Stimulated activated CD8-positive, alpha-beta memory T cell treated with anti-CD3 and anti-CD28 coated beads, Interleukin-7, amount 100 ng/mL, for 1 hour (primary cell): ENCODE data around the gene NXPH3.

Experiments
- DNase-seq, 2 donors: peaks; one replicate each; pipeline ENCODE4 v3.0.0-alpha.2; 2020; ENCODE audit warnings: low read depth in 2 of 2

The NXPH3 gene

GRCh38 chr17:49576088-49576916, 631 bp downstream of the NXPH3 start:
- no peak for DNase-seq

- DNase-seq, result no peak
These were observed 1.4 kb downstream of the NXPH3 start for GRCh38 chr17:49576917-49577649.

DNA sequence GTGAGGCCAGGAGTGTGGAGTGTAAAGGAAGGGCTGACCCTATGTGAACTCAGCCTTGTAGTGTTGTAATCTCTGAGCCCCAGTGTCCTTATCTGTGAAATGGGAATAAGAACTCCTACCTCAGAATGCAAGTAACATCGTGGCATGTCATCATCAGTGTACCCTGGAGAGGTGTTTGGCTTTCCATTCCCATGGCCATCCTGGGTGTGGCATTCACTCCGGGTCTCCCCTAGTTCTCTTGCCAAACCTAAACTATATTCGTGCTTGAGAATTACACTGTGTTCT, 1.9 kb downstream of the NXPH3 start:
- DNase-seq, result no peak

GRCh38 chr17:49577963-49578362, 2.3 kb downstream of the NXPH3 start:
- no peak for DNase-seq

DNA sequence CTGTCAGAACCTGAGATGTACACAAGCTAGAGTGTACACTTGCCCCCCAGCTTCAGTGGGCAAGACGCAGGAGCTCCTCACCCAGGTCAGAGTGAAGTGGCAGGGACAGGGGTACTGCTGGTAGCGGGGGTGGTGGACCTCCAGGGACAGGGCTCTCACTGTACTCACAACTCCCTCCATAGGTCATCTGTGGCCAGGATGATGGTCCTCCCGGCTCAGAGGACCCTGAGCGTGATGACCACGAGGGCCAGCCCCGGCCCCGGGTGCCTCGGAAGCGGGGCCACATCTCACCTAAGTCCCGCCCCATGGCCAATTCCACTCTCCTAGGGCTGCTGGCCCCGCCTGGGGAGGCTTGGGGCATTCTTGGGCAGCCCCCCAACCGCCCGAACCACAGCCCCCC, 2.7 kb downstream of the NXPH3 start:
- DNase-seq, result no peak

DNA sequence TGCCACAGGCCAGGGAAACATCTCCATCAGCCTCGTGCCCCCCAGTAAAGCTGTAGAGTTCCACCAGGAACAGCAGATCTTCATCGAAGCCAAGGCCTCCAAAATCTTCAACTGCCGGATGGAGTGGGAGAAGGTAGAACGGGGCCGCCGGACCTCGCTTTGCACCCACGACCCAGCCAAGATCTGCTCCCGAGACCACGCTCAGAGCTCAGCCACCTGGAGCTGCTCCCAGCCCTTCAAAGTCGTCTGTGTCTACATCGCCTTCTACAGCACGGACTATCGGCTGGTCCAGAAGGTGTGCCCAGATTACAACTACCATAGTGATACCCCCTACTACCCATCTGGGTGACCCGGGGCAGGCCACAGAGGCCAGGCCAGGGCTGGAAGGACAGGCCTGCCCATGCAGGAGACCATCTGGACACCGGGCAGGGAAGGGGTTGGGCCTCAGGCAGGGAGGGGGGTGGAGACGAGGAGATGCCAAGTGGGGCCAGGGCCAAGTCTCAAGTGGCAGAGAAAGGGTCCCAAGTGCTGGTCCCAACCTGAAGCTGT, 3.4 kb downstream of the NXPH3 start:
- DNase-seq, result no peak

DNA sequence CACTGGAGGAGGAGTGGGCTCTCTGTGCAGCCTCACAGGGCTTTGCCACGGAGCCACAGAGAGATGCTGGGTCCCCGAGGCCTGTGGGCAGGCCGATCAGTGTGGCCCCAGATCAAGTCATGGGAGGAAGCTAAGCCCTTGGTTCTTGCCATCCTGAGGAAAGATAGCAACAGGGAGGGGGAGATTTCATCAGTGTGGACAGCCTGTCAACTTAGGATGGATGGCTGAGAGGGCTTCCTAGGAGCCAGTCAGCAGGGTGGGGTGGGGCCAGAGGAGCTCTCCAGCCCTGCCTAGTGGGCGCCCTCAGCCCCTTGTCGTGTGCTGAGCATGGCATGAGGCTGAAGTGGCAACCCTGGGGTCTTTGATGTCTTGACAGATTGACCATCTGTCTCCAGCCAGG, 3.9 kb downstream of the NXPH3 start:
- no peak for DNase-seq

DNA sequence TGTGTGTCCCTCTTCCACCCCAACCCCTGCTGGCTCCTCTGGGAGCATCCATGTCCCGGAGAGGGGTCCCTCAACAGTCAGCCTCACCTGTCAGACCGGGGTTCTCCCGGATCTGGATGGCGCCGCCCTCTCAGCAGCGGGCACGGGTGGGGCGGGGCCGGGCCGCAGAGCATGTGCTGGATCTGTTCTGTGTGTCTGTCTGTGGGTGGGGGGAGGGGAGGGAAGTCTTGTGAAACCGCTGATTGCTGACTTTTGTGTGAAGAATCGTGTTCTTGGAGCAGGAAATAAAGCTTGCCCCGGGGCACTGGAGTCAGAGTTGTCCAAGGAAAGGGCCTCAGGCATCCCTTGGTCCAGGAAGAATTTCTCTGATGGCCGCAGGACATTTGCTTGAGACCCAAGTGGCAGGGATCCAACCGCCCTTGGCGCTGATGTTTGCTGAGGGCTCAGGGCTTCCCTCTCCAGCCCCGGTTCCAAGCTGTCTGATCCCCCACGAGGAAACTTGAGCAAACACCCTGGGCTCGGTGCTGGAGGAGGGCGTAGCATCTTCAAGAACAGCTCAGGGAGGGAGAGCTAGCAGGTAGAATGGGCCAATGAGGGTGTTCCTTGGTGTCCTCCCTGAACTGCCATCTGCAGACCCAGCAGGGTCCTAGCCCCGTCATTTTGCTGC, 4.5 kb downstream of the NXPH3 start:
- no peak for DNase-seq

DNA sequence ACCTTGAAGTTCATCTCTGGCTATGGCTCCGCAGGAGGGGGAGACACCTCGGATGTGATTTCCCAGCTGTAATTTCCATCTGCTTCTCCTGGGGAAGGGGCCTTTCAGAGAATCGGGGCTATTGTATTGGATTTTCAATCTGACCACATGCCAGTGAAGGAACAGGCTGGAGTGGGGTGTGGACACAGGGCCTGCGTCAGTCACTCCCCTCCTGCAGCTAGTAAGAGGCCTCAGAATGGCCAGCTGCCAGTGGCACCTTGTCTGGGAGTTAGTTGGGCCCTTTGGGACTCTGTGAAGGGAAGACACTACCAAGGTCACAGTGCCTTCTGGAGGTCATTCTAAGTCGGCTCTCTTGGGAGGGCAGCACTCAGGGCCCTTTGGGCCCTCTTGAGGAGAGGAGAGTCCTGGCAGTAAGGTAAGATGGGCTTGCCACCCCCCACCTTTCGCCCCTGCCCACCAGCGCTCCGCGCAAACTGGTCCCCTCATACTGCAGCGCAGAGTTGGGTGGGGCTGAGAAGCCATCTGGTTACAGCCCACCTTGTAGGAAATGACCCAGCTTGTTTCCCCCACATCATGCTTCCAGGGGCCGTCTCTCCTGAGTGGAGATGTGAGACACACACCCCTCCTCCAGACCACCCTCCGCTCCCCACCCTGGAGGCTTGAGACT, 5.4 kb downstream of the NXPH3 start:
- DNase-seq, result no peak

- DNase-seq, result no peak
These were observed 6.0 kb downstream of the NXPH3 start for GRCh38 chr17:49581648-49581998.

DNA sequence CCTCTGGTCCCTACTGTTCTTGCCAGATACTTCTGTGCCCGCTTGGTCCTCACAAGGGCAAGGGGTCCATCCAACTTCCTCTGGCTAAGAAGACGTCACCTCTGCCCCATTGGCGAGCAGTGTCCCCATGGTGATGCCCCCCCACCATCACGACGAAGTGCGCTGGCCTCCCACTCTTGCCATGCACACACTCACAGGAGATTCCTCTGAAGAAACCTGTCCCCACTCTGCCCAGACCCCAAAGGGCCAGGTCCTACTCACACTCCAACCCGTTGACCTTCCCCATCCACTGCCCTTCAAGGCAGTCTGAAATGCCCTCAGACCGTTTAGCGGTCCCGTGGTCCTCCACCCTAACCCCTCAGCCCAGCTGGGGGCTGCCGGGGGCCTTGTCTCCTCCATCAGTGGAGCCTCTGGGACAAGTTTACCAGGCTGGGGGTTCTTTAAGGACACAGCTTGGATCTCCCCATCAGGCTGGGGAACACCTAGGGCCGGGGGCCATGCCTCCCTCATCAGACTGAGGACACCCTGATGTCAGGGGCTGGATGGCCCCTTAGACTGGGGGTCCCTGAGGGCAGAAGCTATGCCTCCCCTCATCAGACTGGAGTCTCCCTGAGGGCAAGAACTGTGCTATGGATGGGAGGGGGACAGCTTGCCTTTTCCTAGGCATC, 6.5 kb downstream of the NXPH3 start:
- DNase-seq, result no peak

GRCh38 chr17:49582789-49583188, 7.1 kb downstream of the NXPH3 start:
- no peak for DNase-seq

GRCh38 chr17:49583226-49583625, 7.6 kb downstream of the NXPH3 start:
- DNase-seq, result no peak

DNA sequence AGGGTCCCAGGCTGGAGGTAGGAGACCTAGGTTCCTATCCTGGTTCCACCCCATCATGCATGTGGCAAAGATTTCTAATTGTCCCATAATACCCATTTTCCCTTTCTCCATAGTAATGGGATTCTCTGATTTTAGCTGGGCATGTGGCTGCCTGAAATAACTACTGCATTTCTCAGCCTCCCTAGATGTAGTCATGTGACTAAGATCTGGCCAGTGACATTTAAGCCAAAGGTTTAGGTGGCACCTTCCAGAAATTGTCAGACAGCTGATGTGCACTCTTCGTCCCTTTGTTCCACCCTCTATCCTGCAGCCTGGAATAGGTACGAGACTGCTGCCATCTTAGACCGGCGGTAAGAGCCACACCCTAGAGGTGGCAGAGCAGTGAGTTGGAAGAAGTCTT, 8.2 kb downstream of the NXPH3 start:
- no peak for DNase-seq

DNA sequence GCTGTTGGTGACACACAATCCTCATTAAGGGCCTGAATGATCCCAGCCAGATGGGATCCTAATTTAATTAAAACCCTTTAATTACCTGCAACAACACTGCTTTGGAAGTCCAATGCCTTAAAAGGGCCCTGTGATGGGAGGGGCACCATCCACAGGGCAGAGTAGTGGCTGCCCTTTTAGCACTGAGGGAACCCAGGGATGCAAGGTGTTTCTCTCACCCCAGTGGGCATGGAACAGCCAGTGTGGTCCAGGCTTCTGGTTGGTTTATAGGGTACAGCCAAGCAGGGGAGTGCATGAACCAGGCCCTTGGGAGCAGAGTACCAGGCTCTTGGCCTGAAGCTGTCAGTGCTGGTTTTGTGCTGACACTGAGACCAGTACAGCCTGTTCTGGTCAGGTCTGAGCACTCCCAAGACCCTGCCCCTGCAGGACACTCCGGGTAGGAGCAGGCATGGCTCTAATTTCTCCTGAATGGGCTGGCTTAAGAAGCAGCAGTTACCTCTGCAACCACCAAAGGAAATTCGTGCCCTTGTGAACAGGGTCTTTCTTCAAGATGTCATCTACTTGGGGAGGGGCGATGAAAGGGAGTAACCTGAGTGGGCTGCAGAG, 9.9 kb downstream of the NXPH3 start:
- no peak for DNase-seq

GRCh38 chr17:49587366-49588073, 11.8 kb downstream of the NXPH3 start:
- no peak for DNase-seq

DNA sequence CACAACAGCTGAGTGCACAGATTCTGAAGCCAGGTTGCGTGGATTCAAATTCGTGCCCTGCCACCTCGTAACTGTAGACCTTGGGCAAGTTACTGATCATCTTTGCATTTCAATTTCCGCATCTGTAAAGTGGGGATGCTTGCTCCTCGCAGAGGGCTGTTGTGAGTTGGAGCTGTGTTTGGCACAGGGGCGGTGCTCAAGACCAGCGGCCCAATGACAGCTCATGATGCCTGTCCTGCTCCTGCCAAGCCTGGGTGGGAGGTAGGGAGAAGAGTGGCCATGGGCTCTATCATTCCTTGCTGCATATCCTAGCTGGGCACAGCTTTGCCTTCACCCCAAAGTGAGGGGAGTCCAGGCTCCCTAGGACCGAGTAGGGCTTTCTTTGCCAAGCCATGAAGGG, 12.6 kb downstream of the NXPH3 start:
- DNase-seq, result no peak

GRCh38 chr17:49588726-49589576, 13.3 kb downstream of the NXPH3 start:
- no peak for DNase-seq

- DNase-seq, result no peak
These were observed 13.9 kb downstream of the NXPH3 start for GRCh38 chr17:49589577-49589927.

DNA sequence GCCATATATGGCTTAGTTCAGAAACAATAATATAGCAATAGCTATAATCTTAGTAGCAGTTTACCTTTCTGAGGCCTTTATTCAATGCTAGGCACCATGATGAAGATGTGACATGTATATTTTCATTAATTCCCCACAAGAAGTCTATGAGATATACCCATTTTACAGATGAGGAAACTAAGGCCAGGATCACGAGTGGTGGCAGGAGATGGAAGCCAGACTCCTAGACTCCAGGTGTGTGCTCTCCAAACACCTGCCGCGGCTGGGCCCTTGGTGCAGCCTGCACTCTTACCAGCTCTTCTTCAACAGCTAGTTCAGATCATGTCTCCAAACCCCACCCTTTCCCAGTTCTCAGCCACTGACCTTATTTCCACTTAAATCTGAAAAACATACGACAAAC, 15.2 kb downstream of the NXPH3 start:
- DNase-seq, result no peak
